Pulmonary artery endothelial cell (primary cell): ENCODE data around the gene TBXT. TPM values are rescaled to one million over a fixed set of nuclear protein-coding genes. Genes with fewer than 3 reads are reported as not detected.

ENCODE experiments used
- DNase-seq: peaks from one replicate; pipeline ENCODE4 v3.0.0-alpha.2; 2011; ENCODE audit warnings: low read depth, low spot score
- total RNA-seq: library from RNA; depleted of rRNA; stranded (reverse); fragments of >200 nt; gene quantifications from 2 replicates; pipeline ENCODE4 v1.2.3, GENCODE V29; 2014

Gene TBXT
- total RNA-seq, 1 donor from 2014 or later: not detected

DNA sequence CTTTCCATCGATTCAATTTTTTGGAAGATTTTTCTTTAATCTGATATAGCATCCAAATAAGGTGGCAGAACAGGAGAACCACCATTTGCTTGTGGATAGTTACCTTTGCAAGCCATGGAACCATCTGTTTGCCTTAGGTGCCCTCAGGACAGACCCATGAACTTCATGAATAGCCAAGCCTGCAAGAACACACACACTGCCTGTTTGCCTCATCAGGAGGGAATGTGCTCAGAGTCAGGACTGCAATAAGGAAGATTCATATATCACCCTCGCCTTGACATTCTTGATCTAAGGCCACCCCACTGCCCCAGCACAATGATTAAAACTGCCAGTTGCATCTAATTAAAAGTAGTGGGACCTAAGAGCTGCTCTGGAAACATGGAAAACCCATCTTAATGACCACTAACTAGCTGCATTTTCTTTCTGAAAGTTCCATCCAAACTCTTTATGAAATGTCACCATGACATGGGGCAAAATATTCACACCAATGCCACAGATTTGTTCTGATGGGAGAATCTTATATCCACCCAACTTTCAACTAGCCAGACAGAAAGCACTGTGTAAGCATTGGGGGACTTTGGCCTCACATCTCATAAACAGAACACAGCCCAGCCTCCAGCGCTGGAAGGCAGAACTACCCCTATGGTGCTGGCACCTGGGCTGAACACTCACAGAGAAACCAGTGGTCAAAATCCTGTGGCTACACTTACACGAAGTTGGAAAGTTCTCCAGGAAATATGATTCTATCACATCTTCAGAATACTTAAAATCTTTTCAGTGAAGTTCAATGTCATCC, 48.3 kb downstream of the TBXT start:
- DNase-seq: no peak

- no peak for DNase-seq
Observed at GRCh38 chr6:166115609-166116008, 52.0 kb downstream of the TBXT start.

DNA sequence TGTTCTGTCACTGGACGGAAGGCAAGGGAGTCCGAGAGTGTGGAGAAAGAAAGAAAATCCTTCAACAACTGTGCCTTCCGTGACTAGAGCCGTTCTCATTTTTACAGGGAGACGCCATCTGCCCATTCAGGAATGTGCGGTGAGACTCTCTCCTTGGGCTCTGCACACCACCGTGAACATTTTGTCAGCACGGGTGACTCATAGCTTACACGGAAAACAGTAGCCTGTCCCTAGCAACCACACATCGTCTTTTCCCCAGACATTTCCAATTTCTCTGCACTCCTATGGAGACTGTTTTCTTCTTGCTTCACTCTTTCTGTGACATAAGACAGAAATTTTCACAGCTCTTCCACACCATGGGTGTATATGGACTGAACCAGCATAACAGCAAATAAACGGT, 55.1 kb downstream of the TBXT start:
- DNase-seq: no peak

DNA sequence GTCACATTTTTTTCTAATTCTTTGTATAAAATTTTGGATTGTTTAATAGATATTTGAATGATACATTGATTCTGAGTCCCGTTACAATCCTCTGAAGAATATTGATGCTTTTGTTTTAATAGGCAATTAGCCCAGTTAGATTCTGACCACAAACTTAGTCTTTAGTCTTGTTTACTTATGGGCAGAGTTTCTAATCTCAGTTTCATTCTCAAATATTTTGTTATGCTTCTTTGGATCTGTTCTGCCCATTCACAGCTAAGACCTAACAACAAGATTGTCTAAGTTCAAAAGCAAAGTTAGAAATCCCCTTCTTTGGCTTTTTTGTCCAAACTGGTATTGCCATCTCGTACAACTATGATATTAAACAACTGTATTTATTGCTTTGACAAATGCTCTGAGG, 58.0 kb downstream of the TBXT start:
- no peak for DNase-seq

Other genes with a start within 250 kb of the TBXT start
- gene PRR18, start 140.5 kb upstream of the TBXT start, total RNA-seq: not detected in 2 replicates
- gene SFT2D1, start 174.7 kb upstream of the TBXT start, total RNA-seq: 27.9 and 32.9 TPM in 2 replicates
- 21.7 and 24.6 TPM in 2 replicates for gene MPC1, start 215.1 kb upstream of the TBXT start, total RNA-seq